ENCODE measurements around the gene MKX. TPM values are rescaled to one million over a fixed set of nuclear protein-coding genes. Genes with fewer than 3 reads are reported as not detected.

The MKX gene
- total RNA-seq, 1 experiment from 2014 or later: 27.5 TPM

- no TSS peak for BruUV-seq (replicated peaks)
- Histone ChIP-seq H3K9ac (ENCODE audit: low read length) (no peak overlapping the region), H4K20me1 (ENCODE audit: insufficient read depth) (no peaks in the 10 kb centered on the region), H2AFZ (ENCODE audit: low read depth, low read length, poor library complexity, severe bottlenecking) (no peak overlapping the region), H3K4me1 (ENCODE audit: control insufficient read depth in 1 of 2, insufficient read depth in 2 of 2, low read length in 2 of 2) (peaks cover 0 to 34% of the 10 kb centered on the region in 2 experiments; a peak in 3 of 4 replicates), H3K79me2 (ENCODE audit: insufficient read depth, low read length) (no peaks in the 10 kb centered on the region), H3K4me3 (replicated peaks in 1 of 2; ENCODE audit: low read depth in 1 of 2, low read length in 2 of 2) (no peak overlapping the region), H3K27ac (ENCODE audit: low read depth, low read length) (peak overlapping the region; percentile 3; the same call in 1 of the 2 replicates), H3K9me2 (ENCODE audit: insufficient read depth) (no peaks in the 10 kb centered on the region), H3K9me3 (ENCODE audit: control insufficient read depth in 1 of 2, insufficient read depth in 1 of 2, low read depth in 1 of 2, low read length in 2 of 2) (no peaks in the 10 kb centered on the region), H3K36me3 (ENCODE audit: control insufficient read depth in 1 of 2, insufficient read depth in 2 of 2, low read length in 2 of 2) (no peaks in the 10 kb centered on the region), H3K4me2 (ENCODE audit: low read length) (peak overlapping the region; percentile 41), H3K27me3 (ENCODE audit: insufficient read depth, low read length) (no peaks in the 10 kb centered on the region)
- ATAC-seq: peak; percentile 63
- intact Hi-C loops (cut with micrococcal nuclease): loop anchor here (5.0 kb wide), 1 partner anchor 286 kb away; no protein-coding TSS in a partner anchor
- ChIA-PET RAD21 (ENCODE audit: low non-redundant PET in 1 of 2, low total read pairs in 2 of 2, uncharacterized antibody in 2 of 2, unreplicated experiment in 2 of 2) (no interaction called here), POLR2A (no interaction called here), CTCF (interaction anchor here (1.4 kb wide), 1 partner anchor 100 kb away, joined by 3 read pairs; no protein-coding TSS in a partner anchor)
- TF ChIP-seq SRF (IDR thresholded peaks at IDR 0.05; ENCODE audit: low read depth): peak; percentile 48; the same call in 1 of the 2 replicates
- TF ChIP-seq EZH2phosphoT487 (IDR thresholded peaks at IDR 0.05; ENCODE audit: borderline replicate concordance): no peak
- peak; percentile 38; the same call in 1 of the 2 replicates for TF ChIP-seq SP1 (IDR thresholded peaks at IDR 0.05; ENCODE audit: low read depth)
- TF ChIP-seq CBX3 (IDR thresholded peaks at IDR 0.05; ENCODE audit: low read depth): peak; percentile 63
- no peak for TF ChIP-seq JUND (IDR thresholded peaks at IDR 0.05)
- peak; percentile 80 for TF ChIP-seq FOSL1 (IDR thresholded peaks at IDR 0.05; ENCODE audit: low read depth)
- TF ChIP-seq CEBPB (IDR thresholded peaks at IDR 0.05; ENCODE audit: low read depth): 0 out of 2 replicates have a peak, but pooled peaks have one; percentile 44
- peak; percentile 36 for DNase-seq (ENCODE audit: low read depth, low spot score)
Measured at GRCh38 chr10:27658788-27659187, 86.8 kb downstream of the MKX start.

GRCh38 chr10:27655296-27655695, 90.3 kb downstream of the MKX start:
- H3K4me2 ChIP-seq (ENCODE audit: low read length): no peak overlapping the region
- no peak overlapping the region for H3K4me3 ChIP-seq (replicated peaks in 1 of 2; ENCODE audit: low read depth in 1 of 2, low read length in 2 of 2)
- ChIA-PET POLR2A (no interaction called here), RAD21 (ENCODE audit: low non-redundant PET in 1 of 2, low total read pairs in 2 of 2, uncharacterized antibody in 2 of 2, unreplicated experiment in 2 of 2) (no interaction called here), CTCF (no interaction called here)
- H3K27ac ChIP-seq (ENCODE audit: low read depth, low read length): no peak overlapping the region
- intact Hi-C loops (cut with micrococcal nuclease): loop anchor here (5.0 kb wide), 1 partner anchor 283 kb away; no protein-coding TSS in a partner anchor
- H2AFZ ChIP-seq (ENCODE audit: low read depth, low read length, poor library complexity, severe bottlenecking): no peak overlapping the region
- H3K27me3 ChIP-seq (ENCODE audit: insufficient read depth, low read length): no peaks in the 10 kb centered on the region
- no peaks in the 10 kb centered on the region for H3K36me3 ChIP-seq (ENCODE audit: control insufficient read depth in 1 of 2, insufficient read depth in 2 of 2, low read length in 2 of 2)
- no peaks in the 10 kb centered on the region for H4K20me1 ChIP-seq (ENCODE audit: insufficient read depth)
- H3K9ac ChIP-seq (ENCODE audit: low read length): no peak overlapping the region
- no peaks in the 10 kb centered on the region for H3K79me2 ChIP-seq (ENCODE audit: insufficient read depth, low read length)
- H3K4me1 ChIP-seq (ENCODE audit: control insufficient read depth in 1 of 2, insufficient read depth in 2 of 2, low read length in 2 of 2): peaks cover 0 to 23% of the 10 kb centered on the region in 2 experiments; a peak in 2 of 4 replicates
- ATAC-seq: no peak
- no peaks in the 10 kb centered on the region for H3K9me3 ChIP-seq (ENCODE audit: control insufficient read depth in 1 of 2, insufficient read depth in 1 of 2, low read depth in 1 of 2, low read length in 2 of 2)
- H3K9me2 ChIP-seq (ENCODE audit: insufficient read depth): no peaks in the 10 kb centered on the region
- BruUV-seq (replicated peaks): no TSS peak
- no peak for DNase-seq (ENCODE audit: low read depth, low spot score)
- TF ChIP-seq FOSL1 (IDR thresholded peaks at IDR 0.05; ENCODE audit: low read depth): no peak
- TF ChIP-seq ZNF274 (IDR thresholded peaks at IDR 0.05; ENCODE audit: low read depth, low read length): no peak
- TF ChIP-seq SP1 (IDR thresholded peaks at IDR 0.05; ENCODE audit: low read depth): no peak
- TF ChIP-seq EZH2phosphoT487 (IDR thresholded peaks at IDR 0.05; ENCODE audit: borderline replicate concordance): no peak
- no peak for TF ChIP-seq EGR1 (IDR thresholded peaks at IDR 0.05; ENCODE audit: low read depth)
- no peak for TF ChIP-seq RAD21 (IDR thresholded peaks at IDR 0.05; ENCODE audit: low read depth)
- no peak for TF ChIP-seq CTCF (IDR thresholded peaks at IDR 0.05 in 2 of 3, conservative IDR thresholded peaks at IDR 0.05 in 1 of 3; ENCODE audit: borderline replicate concordance in 1 of 3, insufficient read depth in 1 of 3, low read depth in 2 of 3, low read length in 2 of 3)
